GM18867 (cell line): Measurements from ENCODE around the gene SPRR4.
"Not testable (repeated sequence)": the region's sequence is repeated elsewhere in the genome, so short reads cannot be mapped to it uniquely, and the experiment has no call there.

Experiments
- ATAC-seq: cut with Tn5 transposase; IDR thresholded peaks from one replicate; pipeline ENCODE4 v1.9.1; 2021; ENCODE audit warnings: mild to moderate bottlenecking, moderate library complexity; ENCODE audit not compliant: unreplicated experiment

The SPRR4 gene

GRCh38 chr1:153011235-153011758, 40.8 kb downstream of the SPRR4 start:
- not testable (repeated sequence) for ATAC-seq

GRCh38 chr1:153021829-153022228, 51.4 kb downstream of the SPRR4 start:
- ATAC-seq, result not testable (repeated sequence)
